HG03039 (cell line): Measurements from ENCODE around the gene APP.
"Not testable (repeated sequence)": the region's sequence is repeated elsewhere in the genome, so short reads cannot be mapped to it uniquely, and the experiment has no call there.

Source experiments
- ATAC-seq: cut with Tn5 transposase; IDR thresholded peaks from one replicate; pipeline ENCODE4 v1.9.1; 2021; ENCODE audit warnings: mild to moderate bottlenecking, moderate library complexity; ENCODE audit not compliant: unreplicated experiment

The APP gene

DNA sequence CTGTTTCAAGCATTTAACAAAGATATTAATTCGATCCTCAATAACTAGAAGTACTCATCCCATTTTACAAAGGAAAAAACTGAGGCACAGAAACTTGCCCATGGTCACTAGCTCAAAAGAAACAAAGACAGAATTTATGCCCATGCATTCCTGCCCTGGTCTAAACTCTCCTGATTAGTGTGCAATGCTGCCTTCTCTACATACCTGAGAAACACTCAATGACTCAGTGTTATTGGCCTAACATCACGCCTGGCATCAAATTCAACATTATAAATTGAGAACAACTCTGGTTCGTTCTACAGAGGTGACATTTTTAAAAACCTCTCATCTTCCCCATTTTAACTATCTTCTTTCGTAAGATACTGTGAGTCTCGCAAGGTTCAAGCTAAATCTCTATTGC, 5.2 kb downstream of the APP start:
- ATAC-seq, result no peak

DNA sequence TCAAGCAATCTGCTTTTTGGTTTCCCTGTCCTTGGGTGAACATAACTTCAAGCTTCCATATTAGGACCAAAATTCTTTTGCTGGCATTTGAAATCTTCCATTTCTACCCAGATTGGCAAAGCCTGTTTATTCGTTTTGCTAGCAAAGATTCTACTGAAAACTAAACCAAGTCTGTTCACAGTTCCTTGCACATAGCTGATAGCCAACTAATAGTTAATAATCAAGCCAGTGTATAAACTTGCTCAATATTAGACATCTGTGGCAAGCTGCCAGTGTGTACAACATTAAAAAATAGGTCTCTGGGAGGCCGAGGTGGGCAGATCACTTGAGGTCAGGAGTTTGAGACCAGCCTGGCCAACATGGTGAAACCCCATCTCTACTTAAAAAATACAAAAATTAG, 6.3 kb downstream of the APP start:
- ATAC-seq, result no peak

GRCh38 chr21:26162081-26162480, 8.5 kb downstream of the APP start:
- ATAC-seq, result no peak

GRCh38 chr21:26159869-26160268, 10.7 kb downstream of the APP start:
- no peak for ATAC-seq

DNA sequence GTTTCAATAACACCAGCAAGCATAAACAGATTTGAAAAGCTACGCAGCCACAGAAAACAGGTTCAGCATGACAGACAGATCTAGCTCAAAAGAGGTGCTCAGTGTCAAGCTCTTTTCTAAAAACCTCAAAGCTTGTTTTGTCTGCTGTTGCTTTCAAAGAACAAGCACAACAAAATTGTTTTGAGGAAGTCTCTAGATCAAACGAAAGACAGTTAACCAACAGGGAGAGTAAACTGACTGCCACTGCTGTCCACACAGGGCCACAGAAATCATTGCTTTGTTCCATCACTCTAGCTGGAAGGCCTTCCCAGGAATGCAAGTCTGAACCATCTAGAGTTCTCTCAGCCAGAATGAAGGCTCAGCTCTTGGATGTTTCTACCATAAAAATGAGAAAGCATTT, 12.8 kb downstream of the APP start:
- no peak for ATAC-seq

GRCh38 chr21:26154753-26155152, 15.8 kb downstream of the APP start:
- no peak for ATAC-seq

DNA sequence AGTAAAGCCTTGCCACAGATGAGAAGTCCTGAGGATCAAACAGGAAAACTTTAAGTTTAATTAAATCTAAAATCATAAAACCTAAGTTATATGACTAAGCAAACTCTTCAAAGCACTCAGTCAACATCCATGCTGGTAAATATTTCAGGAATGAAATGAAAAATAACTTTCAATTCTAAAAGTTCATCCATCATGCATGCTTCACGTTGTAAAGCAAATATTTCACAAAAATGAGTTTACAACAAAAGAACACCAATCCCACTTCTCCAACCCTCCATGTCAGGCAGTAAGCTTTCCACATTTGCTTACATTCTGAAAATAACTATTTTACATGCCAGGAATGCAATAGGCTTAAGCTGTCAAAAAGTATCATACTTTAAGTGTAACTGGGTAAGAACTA, 16.8 kb downstream of the APP start:
- ATAC-seq, result no peak

GRCh38 chr21:26148840-26149354, 21.7 kb downstream of the APP start:
- no peak for ATAC-seq

GRCh38 chr21:26148071-26148839, 22.3 kb downstream of the APP start:
- ATAC-seq, result no peak

- no peak for ATAC-seq
These were observed 23.0 kb downstream of the APP start for GRCh38 chr21:26147535-26147934.

DNA sequence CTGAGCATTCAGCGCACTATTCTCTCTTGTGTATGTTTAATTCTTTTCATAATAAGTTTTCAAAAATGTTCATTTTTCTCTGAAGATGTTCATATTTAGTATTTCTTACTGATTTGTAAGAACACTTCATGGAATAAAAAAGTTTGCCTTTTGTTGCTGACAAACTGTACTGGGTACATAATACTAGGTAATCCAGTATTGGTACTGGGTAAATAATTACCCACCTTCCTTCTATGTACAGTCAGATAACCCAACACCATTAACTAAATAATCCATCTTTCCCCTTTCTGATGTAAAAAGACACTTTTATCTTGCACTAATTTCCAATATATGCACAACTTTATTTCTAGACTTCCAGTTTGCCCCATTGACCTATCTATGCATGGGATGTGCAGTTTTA, 23.9 kb downstream of the APP start:
- no peak for ATAC-seq

DNA sequence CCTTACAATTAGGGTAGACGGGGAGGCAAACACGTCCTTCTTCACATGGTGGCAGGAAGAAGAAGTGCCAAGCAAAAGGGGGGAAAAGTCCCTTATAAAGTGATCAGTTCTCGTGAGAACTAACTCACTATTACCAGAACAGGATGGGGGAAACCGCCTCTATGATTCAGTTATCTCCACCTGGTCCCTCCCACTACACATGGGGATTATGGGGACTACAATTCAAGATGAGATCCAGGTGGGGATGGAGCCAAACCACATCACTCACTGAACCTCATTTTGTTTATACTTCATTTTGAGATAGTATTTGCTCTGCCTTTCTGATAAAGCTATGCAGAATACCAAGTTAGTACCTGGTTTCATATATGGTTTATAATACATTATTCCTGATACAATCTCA, 26.5 kb downstream of the APP start:
- ATAC-seq, result no peak

GRCh38 chr21:26142363-26142762, 28.2 kb downstream of the APP start:
- ATAC-seq, result no peak

DNA sequence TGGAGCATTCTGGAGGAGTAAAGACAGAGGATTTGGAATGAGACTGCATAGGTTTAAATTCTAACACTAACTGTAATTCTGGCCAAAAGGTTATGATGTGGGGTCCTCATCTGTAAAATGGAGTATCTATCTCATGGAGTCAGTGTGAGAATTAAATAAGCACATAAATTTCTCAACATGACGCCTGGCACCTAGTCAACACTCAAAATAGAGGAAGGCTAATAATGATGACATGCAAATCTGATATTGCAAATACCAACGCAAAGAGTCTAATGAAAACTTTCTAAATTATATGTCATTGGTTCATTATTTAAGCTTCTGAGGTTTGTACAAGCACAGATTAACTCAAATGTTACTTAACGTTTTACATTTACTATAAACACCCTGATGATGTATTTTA, 29.6 kb downstream of the APP start:
- no peak for ATAC-seq

DNA sequence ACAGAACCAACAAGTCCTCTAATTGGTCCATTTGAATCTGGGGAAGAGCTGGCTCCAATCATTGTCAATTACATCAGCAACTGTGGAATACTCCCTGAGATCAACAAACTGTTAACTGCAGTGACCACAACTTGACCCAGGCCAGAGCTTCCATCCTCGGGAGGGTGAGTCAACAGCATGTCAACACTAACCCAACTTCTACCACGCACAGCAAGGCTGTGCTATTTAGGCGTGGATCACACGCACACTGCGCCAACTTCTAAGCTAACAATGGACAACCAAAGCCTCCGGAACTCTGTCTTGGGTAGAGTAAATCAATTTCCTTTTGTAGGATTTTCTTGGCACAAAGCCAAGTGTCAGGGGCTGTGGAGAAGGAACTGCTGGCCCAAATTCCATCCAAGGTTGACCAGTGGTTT, 30.4 kb downstream of the APP start:
- ATAC-seq, result no peak

DNA sequence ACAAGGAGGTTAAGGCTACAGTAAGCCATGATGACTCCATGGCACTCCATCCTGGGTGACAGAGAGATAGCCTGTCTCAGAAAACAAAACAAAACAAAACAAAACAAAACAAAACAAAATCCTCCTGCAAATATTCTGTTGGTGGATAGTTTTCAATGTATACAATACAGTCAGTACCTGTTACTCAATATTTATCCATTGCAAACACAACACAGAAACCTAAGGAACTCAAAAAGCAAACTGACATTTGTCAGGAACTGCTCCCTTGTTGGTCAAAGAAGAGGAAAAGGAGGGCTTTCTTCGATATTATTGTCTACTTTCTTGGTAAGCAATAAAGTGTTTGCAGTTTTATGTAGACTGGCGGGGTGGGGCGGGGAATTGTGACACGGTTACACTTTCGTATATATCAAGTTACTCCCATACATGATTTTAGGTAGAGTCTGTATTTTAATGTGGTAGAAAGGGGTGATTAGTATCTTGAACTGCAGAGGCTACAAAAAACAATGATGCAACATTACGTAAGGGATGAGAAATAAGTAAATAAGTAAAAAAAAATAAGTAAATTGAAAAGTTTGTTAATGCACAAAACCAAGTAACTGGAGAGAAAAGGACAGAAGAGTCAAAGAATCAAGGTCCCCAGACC, 31.8 kb downstream of the APP start:
- ATAC-seq, result no peak

DNA sequence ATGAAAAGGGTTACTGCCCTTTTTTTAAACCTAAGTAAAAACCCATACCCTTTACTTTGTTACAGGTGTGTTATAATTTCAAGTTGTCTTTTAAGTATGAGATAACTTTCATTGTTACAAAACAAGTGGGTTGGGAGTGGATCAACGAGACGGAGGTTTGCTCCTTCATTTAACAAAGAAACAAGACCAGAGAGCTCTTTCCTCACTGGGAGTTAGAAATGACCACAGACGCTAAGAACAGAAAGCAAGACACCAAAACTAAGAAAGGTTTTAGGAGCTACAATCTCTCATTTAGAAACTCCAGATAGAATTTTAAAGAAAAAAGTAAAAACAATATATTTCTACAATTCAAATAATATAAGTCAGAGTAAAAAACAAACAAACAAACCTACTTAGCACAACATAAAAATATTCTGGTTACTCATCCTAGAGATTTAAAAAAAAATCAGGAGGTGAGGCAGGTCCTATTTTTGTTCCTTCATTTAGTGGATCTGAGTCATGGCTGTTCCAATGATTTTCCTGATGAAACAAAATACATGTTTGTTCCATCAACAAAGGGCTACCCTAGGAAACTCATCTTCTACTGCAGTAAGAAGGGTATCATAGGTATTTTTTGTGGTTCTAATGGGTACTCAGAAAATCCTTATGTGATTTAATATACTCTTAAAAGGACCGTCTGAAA, 33.0 kb downstream of the APP start:
- ATAC-seq, result no peak

DNA sequence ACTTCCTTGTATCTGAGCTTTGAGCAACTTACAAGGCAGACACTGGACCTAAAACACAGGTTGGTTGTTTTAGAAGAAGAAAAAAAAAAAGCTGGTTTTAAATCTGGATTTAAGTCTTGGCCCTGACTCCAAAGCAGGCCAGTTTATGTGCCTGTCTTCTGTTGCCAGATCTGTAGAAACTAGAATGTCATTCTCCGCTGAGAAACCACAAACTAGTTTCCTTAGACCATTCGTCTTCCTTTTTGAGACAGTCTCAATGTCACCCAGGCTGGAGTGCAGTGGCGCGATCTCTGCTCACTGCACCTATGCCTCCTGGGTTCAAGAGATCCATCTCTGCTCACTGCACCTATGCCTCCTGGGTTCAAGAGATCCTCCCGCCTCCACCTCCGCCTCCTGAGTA, 33.9 kb downstream of the APP start:
- peak; percentile 96 for ATAC-seq

GRCh38 chr21:26135520-26135919, 35.0 kb downstream of the APP start:
- ATAC-seq, result no peak

GRCh38 chr21:26131554-26131953, 39.0 kb downstream of the APP start:
- ATAC-seq, result no peak

DNA sequence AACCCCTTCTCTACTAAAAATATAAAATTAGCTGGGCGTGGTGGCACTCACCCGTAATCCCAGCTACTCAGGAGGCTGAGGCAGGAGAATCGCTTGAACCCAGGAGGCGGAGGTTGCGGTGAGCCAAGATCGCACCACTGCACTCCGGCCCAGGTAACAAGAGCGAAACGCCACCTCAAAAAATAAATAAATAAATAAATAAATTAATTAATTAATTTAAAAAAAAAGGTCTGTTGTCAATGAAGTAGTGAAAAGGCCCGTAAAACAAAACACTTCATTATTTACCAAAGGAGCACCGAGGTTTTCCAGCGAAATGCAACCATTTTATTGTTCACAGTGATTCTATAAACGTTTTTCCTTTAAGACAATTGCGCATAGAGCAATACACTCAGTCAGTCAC, 39.5 kb downstream of the APP start:
- ATAC-seq, result not testable (repeated sequence)
